ENCODE results near the gene URM1. TPM values are rescaled to one million over a fixed set of nuclear protein-coding genes. Genes with fewer than 3 reads are reported as not detected.
"Not testable (repeated sequence)": the region's sequence is repeated elsewhere in the genome, so short reads cannot be mapped to it uniquely, and the experiment has no call there.

Gene URM1
- total RNA-seq, 2 experiments from 2014 or later, result 78.9 to 79.9 TPM

GRCh38 chr9:128337936-128338335 lies 33.2 kb upstream of the URM1 start:
- no peak for ATAC-seq
- no peaks in the 10 kb centered on the region for H3K27me3 Mint-ChIP-seq (ENCODE audit: low read depth)
- H3K4me3 Mint-ChIP-seq, result no peak overlapping the region
- no peak overlapping the region for H3K27ac Mint-ChIP-seq
- DNase-seq, result no peak
- peaks cover 4% of the 10 kb centered on the region for H3K36me3 Mint-ChIP-seq (ENCODE audit: low read depth)
- H3K9me3 Mint-ChIP-seq (ENCODE audit: insufficient read depth), result no peaks in the 10 kb centered on the region
- ChIA-PET CTCF (interaction anchor here (1.5 kb wide), 1 partner anchor 43 kb away, joined by 5 read pairs; no protein-coding TSS in a partner anchor), POLR2A (interaction anchor here (1.0 kb wide), 1 partner anchor 62 kb away, joined by 3 read pairs; the partner anchor contains the start of genes GOLGA2 and SWI5)
- peaks cover 11% of the 10 kb centered on the region for H3K4me1 Mint-ChIP-seq (ENCODE audit: low read depth)

DNA sequence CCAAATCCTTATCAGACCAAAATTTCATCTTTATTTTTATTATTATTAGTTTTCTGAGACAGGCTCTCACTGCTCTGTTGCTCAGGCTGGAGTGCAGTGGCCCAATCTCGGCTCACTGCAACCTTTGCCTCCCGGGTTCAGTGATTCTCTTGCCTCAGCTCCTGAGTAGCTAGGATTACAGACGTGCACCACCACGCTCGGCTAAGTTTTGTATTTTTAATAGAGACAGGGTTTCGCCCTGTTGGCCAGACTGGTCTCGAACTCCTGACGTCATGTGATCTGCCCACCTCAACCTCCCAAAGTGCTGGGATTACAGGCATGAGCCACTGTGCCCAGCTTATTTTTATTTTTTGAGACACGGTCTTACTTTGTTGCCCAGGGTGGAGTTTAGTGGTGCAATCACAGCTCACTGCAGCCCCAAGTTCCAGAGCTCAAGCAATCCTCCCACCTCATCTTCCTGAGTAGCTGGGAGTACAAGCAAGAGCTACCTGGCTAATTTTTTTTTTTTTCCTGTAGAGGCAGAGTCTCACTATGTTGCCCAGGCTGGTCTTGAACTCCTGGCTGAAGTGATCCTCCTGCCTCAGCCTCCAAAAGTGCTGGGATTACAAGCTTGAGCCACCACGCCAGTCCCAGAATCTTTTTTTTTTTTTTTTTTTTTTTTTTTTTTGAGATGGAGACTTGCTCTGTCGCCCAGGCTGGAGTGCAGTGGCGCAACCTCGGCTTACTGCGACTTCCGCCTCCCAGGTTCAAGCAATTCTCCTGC lies 32.1 kb upstream of the URM1 start:
- not testable (repeated sequence) for H3K9me3 Mint-ChIP-seq (ENCODE audit: insufficient read depth); ATAC-seq; H3K27me3 Mint-ChIP-seq (ENCODE audit: low read depth); H3K27ac Mint-ChIP-seq; DNase-seq; H3K36me3 Mint-ChIP-seq (ENCODE audit: low read depth)
- ChIA-PET POLR2A (interaction anchor here (0.6 to 1.2 kb wide), 2 partner anchors 18 to 147 kb away, joined by 3 to 5 read pairs; no protein-coding TSS in a partner anchor), CTCF (interaction anchor here (0.5 to 1.5 kb wide), 4 partner anchors 44 to 62 kb away, joined by 3 to 5 read pairs (median 3); no protein-coding TSS in a partner anchor)
- H3K4me3 Mint-ChIP-seq, result peak overlapping the region; percentile 95
- H3K4me1 Mint-ChIP-seq (ENCODE audit: low read depth), result peaks cover 11% of the 10 kb centered on the region

DNA sequence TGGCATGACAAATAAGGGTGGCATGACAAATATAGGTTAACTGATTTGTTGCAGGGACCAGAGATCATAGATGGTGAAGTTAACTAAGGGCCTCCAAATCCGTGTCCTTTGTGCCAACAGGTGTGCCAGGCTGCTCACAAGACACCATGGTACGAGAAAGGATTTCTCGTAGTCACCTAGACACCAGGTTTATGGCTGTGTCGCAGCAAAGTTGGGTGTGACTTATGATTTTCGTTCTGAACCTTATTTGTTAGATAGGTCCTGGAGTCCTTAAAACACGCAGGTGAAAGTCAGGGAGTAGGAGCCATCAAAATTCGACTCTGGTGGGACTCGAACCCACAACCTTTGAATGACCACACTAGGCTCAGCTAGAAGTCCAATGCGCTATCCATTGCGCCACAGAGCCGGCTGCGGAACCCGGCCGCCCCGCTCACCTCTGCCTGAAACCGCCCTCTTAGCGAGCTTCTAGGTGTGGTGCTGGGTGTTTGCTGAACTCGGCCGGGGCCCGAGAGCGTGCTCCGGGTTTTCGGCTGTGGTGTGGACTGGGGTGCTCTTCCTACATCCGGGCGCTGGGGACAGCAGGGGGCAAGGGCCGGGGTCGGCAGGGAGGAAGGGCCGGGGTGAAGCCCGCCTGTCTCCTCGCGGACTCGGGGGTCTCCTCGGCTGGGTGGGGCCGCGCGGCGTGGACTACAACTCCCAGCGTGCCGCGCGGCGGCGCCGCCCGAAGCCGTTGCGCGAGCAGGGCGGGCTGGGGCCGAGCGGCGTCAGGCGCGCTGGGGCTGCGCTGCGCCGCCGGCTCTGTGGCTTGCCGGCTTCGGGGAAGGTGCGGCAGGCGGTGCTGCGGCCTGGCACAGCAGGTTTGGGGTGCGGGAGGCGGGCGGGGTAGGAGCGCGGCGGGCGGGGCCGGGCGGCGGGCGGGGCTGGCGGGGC lies 31.1 kb upstream of the URM1 start, which contains the start of gene SLC27A4:
TSS of gene SLC27A4 (plus strand) at position 767 of the 930 bp plus-strand sequence. CDS start 2,606 bp downstream, outside the sequence.
- Mint-ChIP-seq H3K4me3 (peak within 1 kb of the TSS; percentile 95), H3K27me3 (ENCODE audit: low read depth) (no peaks in the 10 kb centered on the region), H3K27ac (peak within 1 kb of the TSS; percentile 92), H3K36me3 (ENCODE audit: low read depth) (peaks cover 5% of the 10 kb centered on the region), H3K9me3 (ENCODE audit: insufficient read depth) (no peaks in the 10 kb centered on the region), H3K4me1 (ENCODE audit: low read depth) (peaks cover 11% of the 10 kb centered on the region)
- POLR2A ChIA-PET, result interaction anchor here (0.6 to 1.2 kb wide), 2 partner anchors 19 to 119 kb away, joined by 4 to 5 read pairs; no protein-coding TSS in a partner anchor
- DNase-seq (peak; percentile 85), ATAC-seq (peak; percentile 90)
- CTCF ChIA-PET, result interaction anchor here (0.9 to 1.5 kb wide), 4 partner anchors 22 to 63 kb away, joined by 3 to 5 read pairs (median 3); no protein-coding TSS in a partner anchor

DNA sequence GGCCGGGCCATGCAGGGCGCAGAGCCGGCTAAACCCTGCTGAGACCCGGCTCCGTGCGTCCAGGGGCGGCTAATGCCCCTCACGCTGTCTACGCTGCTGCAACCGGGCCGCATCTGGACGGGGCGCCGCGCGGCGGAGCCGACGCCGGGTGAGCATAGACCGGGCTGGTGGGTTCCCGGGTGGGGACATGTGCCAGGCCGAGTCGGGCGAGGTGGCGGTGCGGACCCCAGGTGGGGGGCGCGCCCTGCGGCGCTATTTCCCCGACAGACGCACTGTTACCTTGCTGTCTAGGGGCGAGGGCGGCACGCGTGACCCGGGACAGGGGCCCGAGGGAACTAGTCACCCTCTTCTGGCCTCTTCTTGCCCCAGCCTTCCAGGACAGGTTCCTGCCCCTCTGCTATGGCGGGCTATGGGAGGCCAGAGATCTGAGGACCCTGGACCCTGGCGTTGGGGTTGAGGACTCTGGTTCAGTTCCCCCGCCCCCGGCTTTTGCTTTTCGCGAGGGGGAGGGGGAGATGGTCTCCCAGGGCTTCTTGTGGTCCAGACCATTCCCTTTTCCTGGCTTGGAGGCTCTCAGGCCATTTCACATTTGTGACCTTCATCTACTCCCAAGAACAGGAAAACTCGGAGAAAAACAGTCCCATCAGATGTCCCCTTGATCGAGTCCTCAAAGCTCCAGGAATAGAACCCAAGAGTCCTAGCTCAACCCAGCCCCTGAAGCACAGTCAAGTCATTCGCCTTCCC lies 30.3 kb upstream of the URM1 start:
- Mint-ChIP-seq H3K36me3 (ENCODE audit: low read depth) (peaks cover 5% of the 10 kb centered on the region), H3K27me3 (ENCODE audit: low read depth) (no peaks in the 10 kb centered on the region), H3K27ac (peak overlapping the region; percentile 92), H3K4me1 (ENCODE audit: low read depth) (peaks cover 11% of the 10 kb centered on the region), H3K9me3 (ENCODE audit: insufficient read depth) (no peaks in the 10 kb centered on the region), H3K4me3 (peak overlapping the region; percentile 95)
- CTCF ChIA-PET, result interaction anchor here (0.7 to 2.1 kb wide), 28 partner anchors 9 to 185 kb away, joined by 3 to 17 read pairs (median 4); partner anchors contain the start of genes CIZ1, GOLGA2, SWI5 and URM1
- ATAC-seq (peak; percentile 63), DNase-seq (no peak)
- POLR2A ChIA-PET, result interaction anchor here (0.6 to 1.1 kb wide), 5 partner anchors 19 to 66 kb away, joined by 3 to 4 read pairs (median 4); partner anchors contain the start of genes GOLGA2, SWI5, TRUB2 and URM1

- peaks cover 5% of the 10 kb centered on the region for H3K36me3 Mint-ChIP-seq (ENCODE audit: low read depth)
- ATAC-seq (peak; percentile 70), DNase-seq (peak; percentile 87)
- H3K4me3 Mint-ChIP-seq, result peak overlapping the region; percentile 95
- POLR2A ChIA-PET, result interaction anchor here (0.6 to 1.1 kb wide), 5 partner anchors 19 to 67 kb away, joined by 3 to 4 read pairs (median 4); partner anchors contain the start of genes GOLGA2, SWI5, TRUB2 and URM1
- H3K27me3 Mint-ChIP-seq (ENCODE audit: low read depth), result no peaks in the 10 kb centered on the region
- no peaks in the 10 kb centered on the region for H3K9me3 Mint-ChIP-seq (ENCODE audit: insufficient read depth)
- peaks cover 11% of the 10 kb centered on the region for H3K4me1 Mint-ChIP-seq (ENCODE audit: low read depth)
- H3K27ac Mint-ChIP-seq, result peak overlapping the region; percentile 92
- CTCF ChIA-PET, result interaction anchor here (0.6 to 2.1 kb wide), 28 partner anchors 8 to 185 kb away, joined by 3 to 17 read pairs (median 4); partner anchors contain the start of genes CIZ1, GOLGA2, SWI5 and URM1
Observed at GRCh38 chr9:128341435-128341849, 29.7 kb upstream of the URM1 start.

GRCh38 chr9:128342971-128343680 lies 28.0 kb upstream of the URM1 start:
- no peak overlapping the region for H3K4me3 Mint-ChIP-seq
- no peak for DNase-seq
- H3K27ac Mint-ChIP-seq, result no peak overlapping the region
- CTCF ChIA-PET, result no interaction called here
- no peak for ATAC-seq
- H3K4me1 Mint-ChIP-seq (ENCODE audit: low read depth), result peaks cover 11% of the 10 kb centered on the region
- POLR2A ChIA-PET, result no interaction called here
- H3K27me3 Mint-ChIP-seq (ENCODE audit: low read depth), result no peaks in the 10 kb centered on the region
- peaks cover 7% of the 10 kb centered on the region for H3K36me3 Mint-ChIP-seq (ENCODE audit: low read depth)
- no peaks in the 10 kb centered on the region for H3K9me3 Mint-ChIP-seq (ENCODE audit: insufficient read depth)

DNA sequence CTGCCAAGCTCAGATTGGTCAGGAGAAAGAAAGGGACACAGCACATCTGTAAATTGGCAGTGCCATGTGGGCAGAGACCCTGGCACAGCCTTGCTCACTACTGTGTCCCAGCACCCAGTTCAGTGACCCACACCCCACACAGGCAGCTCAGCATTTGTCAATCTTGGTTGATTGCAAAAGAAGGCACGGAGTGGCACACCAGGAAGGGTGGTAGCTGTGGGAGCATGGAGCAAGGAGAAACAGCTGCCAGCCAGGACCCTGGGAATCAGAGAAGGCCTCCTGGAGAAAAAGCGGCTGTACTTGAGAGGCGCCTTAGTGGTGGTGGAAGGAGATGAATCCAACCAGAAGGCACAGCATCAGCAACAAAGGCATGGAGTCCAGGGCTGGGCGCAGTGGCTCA lies 27.3 kb upstream of the URM1 start:
- DNase-seq (no peak), ATAC-seq (no peak)
- Mint-ChIP-seq H3K4me3 (no peak overlapping the region), H3K4me1 (ENCODE audit: low read depth) (peaks cover 11% of the 10 kb centered on the region), H3K27ac (no peak overlapping the region), H3K9me3 (ENCODE audit: insufficient read depth) (no peaks in the 10 kb centered on the region), H3K27me3 (ENCODE audit: low read depth) (no peaks in the 10 kb centered on the region), H3K36me3 (ENCODE audit: low read depth) (peaks cover 7% of the 10 kb centered on the region)
- CTCF ChIA-PET, result no interaction called here
- POLR2A ChIA-PET, result no interaction called here

GRCh38 chr9:128344931-128345605 lies 26.1 kb upstream of the URM1 start:
- Mint-ChIP-seq H3K27me3 (ENCODE audit: low read depth) (no peaks in the 10 kb centered on the region), H3K36me3 (ENCODE audit: low read depth) (peaks cover 9% of the 10 kb centered on the region)
- no peak for DNase-seq

DNA sequence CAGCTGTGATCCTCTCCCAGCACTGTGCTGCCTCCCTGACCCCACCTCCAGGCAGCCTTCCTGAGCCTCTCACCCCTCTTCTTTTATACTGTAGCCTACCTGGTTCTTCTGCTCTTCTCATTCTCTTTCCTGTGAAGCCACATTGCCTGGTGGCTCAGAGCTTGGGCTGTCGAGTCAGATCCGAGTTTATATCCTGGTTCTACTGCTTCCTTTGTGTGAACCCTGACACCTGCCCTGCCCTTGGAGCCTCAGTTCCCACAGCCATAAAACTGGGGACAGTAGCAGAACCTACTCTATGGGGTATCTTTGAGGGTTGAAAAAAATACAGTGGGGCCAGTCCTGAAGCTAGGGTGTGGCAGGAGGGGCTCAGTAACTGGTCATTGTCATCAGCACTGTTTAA lies 22.0 kb upstream of the URM1 start:
- POLR2A ChIA-PET, result no interaction called here
- CTCF ChIA-PET, result interaction anchor here (0.7 to 0.8 kb wide), 2 partner anchors 8 to 54 kb away, joined by 3 read pairs; no protein-coding TSS in a partner anchor
- peaks cover 14% of the 10 kb centered on the region for H3K36me3 Mint-ChIP-seq (ENCODE audit: low read depth)
- H3K9me3 Mint-ChIP-seq (ENCODE audit: insufficient read depth), result no peaks in the 10 kb centered on the region
- H3K27ac Mint-ChIP-seq, result peak overlapping the region; percentile 1
- H3K4me3 Mint-ChIP-seq, result no peak overlapping the region
- ATAC-seq (no peak), DNase-seq (no peak)
- H3K4me1 Mint-ChIP-seq (ENCODE audit: low read depth), result no peaks in the 10 kb centered on the region
- H3K27me3 Mint-ChIP-seq (ENCODE audit: low read depth), result no peaks in the 10 kb centered on the region

More at GRCh38 chr9:128344931-128345605, 26.1 kb upstream of the URM1 start:
- Mint-ChIP-seq H3K4me1 (ENCODE audit: low read depth) (peaks cover 6% of the 10 kb centered on the region), H3K9me3 (ENCODE audit: insufficient read depth) (no peaks in the 10 kb centered on the region), H3K27ac (no peak overlapping the region), H3K4me3 (no peak overlapping the region)
- no peak for ATAC-seq
- ChIA-PET CTCF (interaction anchor here (1.3 kb wide), 2 partner anchors 17 to 50 kb away, joined by 3 to 5 read pairs; no protein-coding TSS in a partner anchor), POLR2A (no interaction called here)

DNA sequence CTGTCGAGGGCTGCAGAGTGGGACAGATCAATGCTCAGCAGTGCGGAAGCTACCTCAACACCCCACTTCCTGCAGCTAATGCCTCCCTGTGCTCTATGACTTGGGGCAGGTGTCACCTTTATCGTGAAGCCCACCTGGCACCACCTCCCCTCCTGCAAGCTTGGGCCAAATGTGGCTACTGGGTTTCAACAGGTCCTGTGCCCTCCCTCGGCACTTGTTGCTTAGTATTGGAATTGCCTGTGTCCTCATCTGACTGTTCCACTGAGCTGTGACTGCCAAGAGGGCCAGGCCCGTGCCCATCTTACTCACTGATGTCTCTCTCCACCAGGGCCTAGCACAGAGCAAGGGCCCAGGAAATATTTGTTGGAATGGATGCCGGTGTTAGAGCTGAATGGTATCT lies 21.4 kb upstream of the URM1 start:
- Mint-ChIP-seq H3K27ac (no peak overlapping the region), H3K36me3 (ENCODE audit: low read depth) (peaks cover 16% of the 10 kb centered on the region), H3K27me3 (ENCODE audit: low read depth) (no peaks in the 10 kb centered on the region), H3K9me3 (ENCODE audit: insufficient read depth) (no peaks in the 10 kb centered on the region), H3K4me3 (no peak overlapping the region), H3K4me1 (ENCODE audit: low read depth) (no peaks in the 10 kb centered on the region)
- DNase-seq, result no peak
- CTCF ChIA-PET, result interaction anchor here (0.7 to 0.8 kb wide), 2 partner anchors 9 to 55 kb away, joined by 3 read pairs; no protein-coding TSS in a partner anchor
- POLR2A ChIA-PET, result no interaction called here
- no peak for ATAC-seq
